Loucy (cell line): ENCODE data around the gene VPS26A.

Source experiments
- H2AFZ ChIP-seq: fragments of 200-600 bp; sonication (generic); 2 replicates; pipeline ENCODE4 v1.6.0; 2016; ENCODE audit warnings: antibody characterized with exemption, mild to moderate bottlenecking, low read length, moderate library complexity
- H3F3A ChIP-seq: fragments of 200-600 bp; 2 replicates; pipeline ENCODE4 v1.6.0; 2016; ENCODE audit warnings: antibody characterized with exemption, low read depth, mild to moderate bottlenecking
- H3K27me3 ChIP-seq: fragments of 200-600 bp; sonication (generic); 2 replicates; pipeline ENCODE4 v1.6.1; 2014; ENCODE audit warnings: low read length, mild to moderate bottlenecking; ENCODE audit not compliant: insufficient read depth, poor library complexity, severe bottlenecking
- H3K36me3 ChIP-seq: fragments of 200-600 bp; sonication (generic); 2 replicates; pipeline ENCODE4 v1.6.1; 2016; ENCODE audit warnings: low read length; ENCODE audit not compliant: insufficient read depth
- H3K4me1 ChIP-seq: fragments of 200-600 bp; sonication (generic); 2 replicates; pipeline ENCODE4 v1.5.1; 2014; ENCODE audit warnings: low read length, mild to moderate bottlenecking; ENCODE audit not compliant: insufficient read depth, poor library complexity, severe bottlenecking
- H3K4me2 ChIP-seq: fragments of 200-600 bp; sonication (generic); 2 replicates; pipeline ENCODE4 v1.6.0; 2014; ENCODE audit warnings: antibody characterized with exemption, low read length, low read depth, mild to moderate bottlenecking; ENCODE audit not compliant: poor library complexity, severe bottlenecking
- H3K4me3 ChIP-seq: fragments of 200-600 bp; sonication (generic); 2 replicates; pipeline ENCODE4 v1.5.1; 2014; ENCODE audit warnings: low read length, mild to moderate bottlenecking, mixed read lengths; ENCODE audit not compliant: poor library complexity, severe bottlenecking
- H3K79me2 ChIP-seq: fragments of 200-600 bp; sonication (generic); 2 replicates; pipeline ENCODE4 v1.6.1; 2014; ENCODE audit warnings: low read length; ENCODE audit not compliant: insufficient read depth
- H3K9ac ChIP-seq: fragments of 200-600 bp; sonication (generic); 2 replicates; pipeline ENCODE4 v1.6.0; 2014; ENCODE audit warnings: mild to moderate bottlenecking, low read depth, low read length, moderate library complexity; ENCODE audit not compliant: poor library complexity, severe bottlenecking
- H3K9me2 ChIP-seq: fragments of 200-600 bp; sonication (generic); replicated peaks from 2 replicates; pipeline ENCODE4 v1.6.1; 2016; ENCODE audit warnings: low read depth, low read length, mixed read lengths
- H3K9me3 ChIP-seq: fragments of 200-600 bp; sonication (generic); 2 replicates; pipeline ENCODE4 v1.6.1; 2014; ENCODE audit warnings: mild to moderate bottlenecking, antibody characterized with exemption, low read length, low read depth; ENCODE audit not compliant: insufficient read depth
- H4K20me1 ChIP-seq: fragments of 200-600 bp; sonication (generic); 2 replicates; pipeline ENCODE4 v1.6.0; 2014; ENCODE audit warnings: antibody characterized with exemption, low read length, mild to moderate bottlenecking; ENCODE audit not compliant: insufficient read depth, poor library complexity, severe bottlenecking
- CTCF ChIP-seq: fragments of 200-600 bp; sonication (generic); conservative IDR thresholded peaks from 2 replicates; pipeline ENCODE4 v1.5.1; 2014; ENCODE audit warnings: mild to moderate bottlenecking, antibody characterized with exemption, low read length
- EZH2phosphoT487 ChIP-seq: fragments of 200-600 bp; IDR thresholded peaks from 2 replicates; pipeline ENCODE4 v1.6.1; 2018; ENCODE audit warnings: antibody characterized with exemption, mild to moderate bottlenecking, moderate library complexity, borderline replicate concordance

The VPS26A gene

GRCh38 chr10:69186524-69186923 is 62.5 kb downstream of the VPS26A start:
- no peak for TF ChIP-seq EZH2phosphoT487
- no peak for TF ChIP-seq CTCF
- Histone ChIP-seq H3F3A (no peaks in the 10 kb centered on the region), H3K9me3 (no peaks in the 10 kb centered on the region), H3K79me2 (peaks cover 38% of the 10 kb centered on the region), H3K4me2 (no peak overlapping the region), H2AFZ (no peak overlapping the region), H3K9ac (no peak overlapping the region), H4K20me1 (peaks cover 4% of the 10 kb centered on the region), H3K9me2 (no peaks in the 10 kb centered on the region), H3K27me3 (no peaks in the 10 kb centered on the region), H3K36me3 (peaks cover 52% of the 10 kb centered on the region; the same call in 1 of the 2 replicates), H3K4me1 (peaks cover 9% of the 10 kb centered on the region), H3K4me3 (no peak overlapping the region)

GRCh38 chr10:69201045-69201444 is 77.1 kb downstream of the VPS26A start:
- H3K4me1 ChIP-seq: no peaks in the 10 kb centered on the region
- H3K36me3 ChIP-seq: peaks cover 38% of the 10 kb centered on the region; the same call in 1 of the 2 replicates
- no peaks in the 10 kb centered on the region for H3K9me3 ChIP-seq
- no peak overlapping the region for H3K4me3 ChIP-seq
- no peak for TF ChIP-seq CTCF
- TF ChIP-seq EZH2phosphoT487: no peak
- no peaks in the 10 kb centered on the region for H3K79me2 ChIP-seq
- H3K27me3 ChIP-seq: no peaks in the 10 kb centered on the region
- H4K20me1 ChIP-seq: no peaks in the 10 kb centered on the region
- H3K9ac ChIP-seq: no peak overlapping the region
- no peaks in the 10 kb centered on the region for H3F3A ChIP-seq
- H3K9me2 ChIP-seq: no peaks in the 10 kb centered on the region
- H2AFZ ChIP-seq: no peak overlapping the region
- no peak overlapping the region for H3K4me2 ChIP-seq

- Histone ChIP-seq H3K9ac (no peak overlapping the region), H3K4me3 (no peak overlapping the region), H3K4me2 (no peak overlapping the region), H3K9me3 (no peaks in the 10 kb centered on the region), H3K4me1 (no peaks in the 10 kb centered on the region), H3K9me2 (no peaks in the 10 kb centered on the region), H2AFZ (no peak overlapping the region), H4K20me1 (no peaks in the 10 kb centered on the region), H3K79me2 (no peaks in the 10 kb centered on the region), H3K36me3 (peaks cover 44% of the 10 kb centered on the region; the same call in 1 of the 2 replicates), H3K27me3 (no peaks in the 10 kb centered on the region), H3F3A (no peaks in the 10 kb centered on the region)
- TF ChIP-seq CTCF (no peak), EZH2phosphoT487 (no peak)
These were observed 78.4 kb downstream of the VPS26A start for GRCh38 chr10:69202332-69202731.
